Pancreas (tissue), 10 donors: Measurements from ENCODE around the gene PACS1. TPM values are rescaled to one million over a fixed set of nuclear protein-coding genes. Genes with fewer than 3 reads are reported as not detected.

Experiments used
- ATAC-seq, 4 donors: fragments of 200-7000 bp; cut with Tn5 transposase; one replicate each; pipeline versions ENCODE4 v1.8.0 to v1.9.1; 2020; ENCODE audit warnings: mild to moderate bottlenecking in 4 of 4, moderate library complexity in 4 of 4
- DNase-seq, 6 donors: peaks; one replicate each; pipeline ENCODE4 v3.0.0-alpha.2; 2020
- FAIRE-seq: peaks from 2 replicates; lab custom pipeline; 2012; peaks lifted over from hg19 to GRCh38; lab: Jason Lieb, UNC
- H3K27ac ChIP-seq, 4 donors: fragments of 200-600 bp; sonication (generic); 1 replicate in 3 of 4; 2 replicates in 1 of 4; pipeline versions ENCODE4 v1.5.0 to v1.8.0; 2020
- H3K27me3 ChIP-seq, 4 donors: fragments of 200-600 bp; one replicate each; pipeline ENCODE4 v1.8.0; 2021
- H3K36me3 ChIP-seq, 3 donors: fragments of 200-600 bp; sonication (generic) in 1 of 3; one replicate each; pipeline versions ENCODE4 v1.5.0 to v1.8.0; 2020 to 2021
- H3K4me1 ChIP-seq, 3 donors: fragments of 200-600 bp; one replicate each; pipeline ENCODE4 v1.8.0; 2021
- H3K4me3 ChIP-seq, 4 donors: fragments of 200-600 bp; sonication (generic) in 2 of 4; one replicate each; pipeline versions ENCODE4 v1.5.0 to v1.8.0; 2020 to 2021
- H3K9me3 ChIP-seq, 4 donors: fragments of 200-600 bp; one replicate each; pipeline ENCODE4 v1.8.0; 2021
- WGBS, 2 donors: extraction: QIAGEN DNeasy Blood & Tissue Kit; methylation state at CpG; one replicate each; pipeline ENCODE4 v1.1.7; 2013; 5-methylcytosine and 5-hydroxymethylcytosine counted together
- intact Hi-C, 3 donors: fragments of 100-400 bp; cut with DNase I; formaldehyde crosslinking; loops; one replicate each; pipeline versions ENCODE4 v1.11.1 to v1.14.2; 2022
- polyA plus RNA-seq, 2 donors: library from polyadenylated mRNA; stranded (reverse); fragments of 200-250 nt; gene quantifications; one replicate each; pipeline ENCODE4 v1.2.3, GENCODE V29; 2013
- total RNA-seq, 6 donors: library from RNA; stranded (reverse); fragmentation: NEBNext Ultra II Directional in 4 of 6; extraction: Animal tissue kit (Norgen Biotek cat#: 25700) in 4 of 6; gene quantifications; one replicate each; pipeline versions ENCODE4 v1.2.1 to v1.2.4, GENCODE V29; 2021 to 2023
- TF ChIP-seq, protein P1 (sequence below), 4 donors: fragments of 200-600 bp; sonication (generic) in 3 of 4; IDR thresholded peaks; one replicate each; pipeline versions ENCODE4 v1.5.0 to v1.8.0; 2021; ENCODE audit warnings: antibody characterized with exemption in 4 of 4
- donor health status: healthy with polysubstance abuse.
- donor health status: DM: no; HTN: no; CAD: no; lungs with moderate emphysema.
- donor health status: DM: no; HTN: no; CAD: no.
- donor health status: control.
- donor health status: control.
- donor health status: Bipolar disorder and iron deficiency.
- donor health status: DM: yes; HTN: yes; CAD: no.
- donor health status: DM: no; HTN: no; CAD: no.
- donor health status: DM: no; HTN: no; CAD: no.
- donor health status: DM: yes; HTN: yes; CAD: no.

The PACS1 gene
- total and polyA plus RNA-seq, 8 donors, result 16.9 to 61.0 (median 27.3) TPM

DNA sequence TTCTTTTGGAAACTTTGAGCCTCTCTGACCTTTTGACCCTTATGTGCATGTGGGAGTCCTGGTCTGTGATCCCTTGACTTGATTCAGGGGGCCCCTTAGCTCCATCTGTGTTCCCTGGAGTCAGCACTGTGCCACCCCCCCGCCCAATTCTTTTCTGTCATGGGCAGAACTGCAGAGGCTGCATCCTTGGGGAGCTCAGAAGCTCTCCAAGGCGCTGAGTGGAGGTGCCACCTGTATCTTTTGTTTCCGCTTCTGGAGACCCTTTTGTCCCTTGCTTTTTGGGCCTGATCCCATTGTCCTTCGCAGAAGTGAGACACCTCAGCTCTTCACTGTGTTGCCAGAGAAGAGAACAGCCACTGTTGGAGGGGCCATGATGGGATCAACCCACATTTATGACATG, 2.4 kb upstream of the PACS1 start:
- FAIRE-seq (no peak), DNase-seq (no peak), ATAC-seq (no peak)
- no peaks in the 10 kb centered on the region for H3K9me3 ChIP-seq
- H3K27me3 ChIP-seq, result no peaks in the 10 kb centered on the region
- peaks cover 9 to 38% (median 34%) of the 10 kb centered on the region in 3 donors for H3K36me3 ChIP-seq
- peak overlapping the region in 1 of 4 donors; percentile 94 for H3K27ac ChIP-seq
- no peak overlapping the region for H3K4me3 ChIP-seq
- intact Hi-C loops, result loop anchor here in 1 of 3 donors (10.0 kb wide), 1 partner anchor 67 kb away; no protein-coding TSS in a partner anchor
- H3K4me1 ChIP-seq, result peaks cover 0 to 17% (median 11%) of the 10 kb centered on the region in 3 donors
- 64 to 87% methylated on average over 4 of the region's 4 CpGs for WGBS, 2 donors
- TF ChIP-seq, protein P1, sequence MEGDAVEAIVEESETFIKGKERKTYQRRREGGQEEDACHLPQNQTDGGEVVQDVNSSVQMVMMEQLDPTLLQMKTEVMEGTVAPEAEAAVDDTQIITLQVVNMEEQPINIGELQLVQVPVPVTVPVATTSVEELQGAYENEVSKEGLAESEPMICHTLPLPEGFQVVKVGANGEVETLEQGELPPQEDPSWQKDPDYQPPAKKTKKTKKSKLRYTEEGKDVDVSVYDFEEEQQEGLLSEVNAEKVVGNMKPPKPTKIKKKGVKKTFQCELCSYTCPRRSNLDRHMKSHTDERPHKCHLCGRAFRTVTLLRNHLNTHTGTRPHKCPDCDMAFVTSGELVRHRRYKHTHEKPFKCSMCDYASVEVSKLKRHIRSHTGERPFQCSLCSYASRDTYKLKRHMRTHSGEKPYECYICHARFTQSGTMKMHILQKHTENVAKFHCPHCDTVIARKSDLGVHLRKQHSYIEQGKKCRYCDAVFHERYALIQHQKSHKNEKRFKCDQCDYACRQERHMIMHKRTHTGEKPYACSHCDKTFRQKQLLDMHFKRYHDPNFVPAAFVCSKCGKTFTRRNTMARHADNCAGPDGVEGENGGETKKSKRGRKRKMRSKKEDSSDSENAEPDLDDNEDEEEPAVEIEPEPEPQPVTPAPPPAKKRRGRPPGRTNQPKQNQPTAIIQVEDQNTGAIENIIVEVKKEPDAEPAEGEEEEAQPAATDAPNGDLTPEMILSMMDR (IDR thresholded peaks at IDR 0.05), result no peak

DNA sequence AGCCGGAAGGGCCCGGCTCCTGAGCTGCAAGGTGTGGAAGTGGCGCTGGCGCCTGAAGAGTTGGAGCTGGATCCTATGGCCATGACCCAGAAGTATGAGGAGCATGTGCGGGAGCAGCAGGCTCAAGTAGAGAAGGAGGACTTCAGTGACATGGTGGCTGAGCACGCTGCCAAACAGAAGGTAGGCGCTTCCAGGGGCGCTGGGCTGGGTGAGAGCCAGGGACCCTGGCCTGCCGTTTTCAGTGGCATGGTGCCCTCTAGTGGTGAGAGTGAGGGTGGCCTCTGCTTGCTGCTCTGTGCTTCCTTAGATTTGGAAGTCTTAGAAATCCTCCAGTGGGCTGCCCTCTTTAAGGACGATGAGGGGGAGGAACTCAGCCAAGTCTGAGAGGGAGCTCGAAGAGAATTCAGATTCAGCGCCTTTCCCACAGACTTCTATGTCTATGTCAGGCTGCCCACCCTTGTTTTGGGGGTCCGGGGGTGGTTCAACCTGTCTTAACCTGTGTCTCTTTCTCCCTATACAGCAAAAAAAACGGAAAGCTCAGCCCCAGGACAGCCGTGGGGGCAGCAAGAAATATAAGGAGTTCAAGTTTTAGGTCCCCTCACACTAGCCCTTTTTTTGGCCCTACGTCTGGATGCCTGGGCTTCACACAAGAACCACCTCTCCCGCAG, 1.8 kb upstream of the PACS1 start:
- H3K4me3 ChIP-seq, result no peak overlapping the region
- H3K36me3 ChIP-seq, result peaks cover 4 to 32% (median 27%) of the 10 kb centered on the region in 3 donors
- TF ChIP-seq, protein P1 (IDR thresholded peaks at IDR 0.05), result peak; percentile 83 to 90 (median 88)
- peak; percentile 41 to 69 (median 56) for ATAC-seq
- peak; percentile 57 to 83 (median 76) for DNase-seq
- H3K9me3 ChIP-seq, result no peaks in the 10 kb centered on the region
- H3K4me1 ChIP-seq, result peaks cover 0 to 17% (median 11%) of the 10 kb centered on the region in 3 donors
- intact Hi-C loops, result loop anchor here in 1 of 3 donors (10.0 kb wide), 1 partner anchor 67 kb away; no protein-coding TSS in a partner anchor
- no peak for FAIRE-seq
- no peaks in the 10 kb centered on the region for H3K27me3 ChIP-seq
- WGBS, 2 donors, result 42 to 43% methylated on average over 17 of the region's 17 CpGs
- peak overlapping the region in 3 of 4 donors; percentile 75 to 94 (median 93) for H3K27ac ChIP-seq

DNA sequence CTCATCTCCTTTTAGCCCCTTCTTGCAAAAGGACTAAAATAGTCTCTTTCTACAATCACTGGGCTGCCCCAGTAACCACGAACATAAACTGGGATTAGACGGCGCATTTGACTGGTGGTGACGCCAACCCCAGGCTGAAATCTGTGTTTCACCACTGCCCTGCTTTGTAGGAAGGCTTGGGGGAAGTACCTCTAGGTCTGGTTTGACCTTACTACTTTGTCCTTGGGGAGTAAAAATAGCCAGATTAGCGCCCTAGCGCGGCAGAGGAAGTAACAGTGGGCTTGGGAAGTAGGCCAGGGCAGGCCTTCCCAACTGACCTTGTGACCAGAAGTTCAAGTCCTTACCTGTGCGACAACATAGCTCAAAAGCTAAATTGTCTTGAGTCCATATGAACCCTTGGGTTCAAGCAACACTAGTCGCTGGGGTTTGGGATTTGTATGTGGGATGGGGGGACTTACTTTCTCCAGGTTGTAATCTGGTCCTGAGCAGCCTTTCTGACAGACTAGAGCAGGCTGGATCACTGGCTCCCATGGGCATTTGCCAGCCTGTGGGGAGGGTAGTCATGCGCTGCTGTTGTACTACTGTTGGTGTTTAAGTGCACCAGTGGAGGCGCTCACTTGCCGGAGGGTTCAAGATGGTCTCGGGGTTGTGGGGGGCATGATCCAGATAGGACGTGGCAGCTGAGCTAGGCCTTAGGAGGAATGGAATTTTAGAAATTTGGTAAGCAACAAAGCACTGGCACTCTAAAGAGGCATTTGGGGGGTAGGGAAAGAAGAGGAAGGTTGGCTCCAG, 953 bp upstream of the PACS1 start:
- H3K9me3 ChIP-seq, result no peaks in the 10 kb centered on the region
- peak overlapping the region; percentile 75 to 94 (median 88) for H3K27ac ChIP-seq
- peaks cover 3 to 23% (median 20%) of the 10 kb centered on the region in 3 donors for H3K36me3 ChIP-seq
- peak in 5 of 6 donors; percentile 58 to 75 (median 67) for DNase-seq
- FAIRE-seq, result no peak
- 14 to 20% methylated on average over 14 of the region's 14 CpGs for whole genome bisulfite sequencing, 2 donors
- peak; percentile 46 to 72 (median 56) for ATAC-seq
- intact Hi-C loops, result loop anchor here in 1 of 3 donors (10.0 kb wide), 1 partner anchor 66 kb away; no protein-coding TSS in a partner anchor
- H3K4me1 ChIP-seq, result peaks cover 0 to 17% (median 11%) of the 10 kb centered on the region in 3 donors
- H3K27me3 ChIP-seq, result no peaks in the 10 kb centered on the region
- TF ChIP-seq, protein P1 (IDR thresholded peaks at IDR 0.05), result no peak
- H3K4me3 ChIP-seq, result peak overlapping the region in 3 of 4 donors; percentile 73 to 90 (median 76)

DNA sequence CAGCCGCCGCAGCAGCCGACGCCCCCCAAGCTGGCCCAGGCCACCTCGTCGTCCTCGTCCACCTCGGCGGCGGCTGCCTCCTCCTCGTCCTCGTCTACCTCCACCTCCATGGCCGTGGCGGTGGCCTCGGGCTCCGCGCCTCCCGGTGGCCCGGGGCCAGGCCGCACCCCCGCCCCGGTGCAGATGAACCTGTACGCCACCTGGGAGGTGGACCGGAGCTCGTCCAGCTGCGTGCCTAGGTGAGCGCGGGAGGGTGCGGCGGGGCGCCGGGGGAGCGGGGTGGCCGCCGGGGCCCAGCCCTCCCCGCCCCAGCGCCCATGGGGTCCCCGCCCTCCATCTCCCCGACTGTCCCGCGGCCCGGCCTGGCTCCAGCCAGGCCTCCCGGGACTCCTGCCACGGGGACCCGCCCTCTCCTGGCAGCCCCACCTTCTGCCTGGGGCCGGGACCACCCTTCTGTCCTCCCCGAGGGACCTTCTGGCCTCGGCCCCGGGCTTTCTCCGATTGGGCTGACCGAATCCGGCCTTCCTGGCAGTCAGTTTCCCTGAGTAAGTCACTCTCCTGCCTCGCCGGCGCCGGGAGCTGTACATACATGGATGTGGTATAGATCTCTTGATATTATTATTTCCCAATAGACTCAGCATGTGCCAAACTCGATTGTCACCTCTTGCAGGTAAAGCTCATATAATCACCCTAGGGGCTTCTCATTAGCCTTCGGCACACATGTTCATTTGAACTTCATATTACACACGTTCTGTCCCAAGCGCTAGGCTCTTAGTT, 720 bp downstream of the PACS1 start:
- Histone ChIP-seq H3K36me3 (peaks cover 3 to 13% (median 7%) of the 10 kb centered on the region in 3 donors), H3K4me3 (peak overlapping the region; percentile 73 to 90 (median 78)), H3K4me1 (peaks cover 0 to 17% (median 11%) of the 10 kb centered on the region in 3 donors), H3K27me3 (no peaks in the 10 kb centered on the region), H3K27ac (peak overlapping the region; percentile 59 to 90 (median 80)), H3K9me3 (no peaks in the 10 kb centered on the region)
- ATAC-seq, result peak; percentile 24 to 51 (median 30)
- intact Hi-C loops, result loop anchor here in 1 of 3 donors (10.0 kb wide), 1 partner anchor 64 kb away; no protein-coding TSS in a partner anchor
- DNase-seq, result peak; percentile 50 to 85 (median 69)
- TF ChIP-seq, protein P1 (IDR thresholded peaks at IDR 0.05), result no peak
- no peak for FAIRE-seq
- WGBS, 2 donors, result 1 to 2% methylated on average over 22 to 60 of the region's 60 CpGs
